T1000 (cell line): ENCODE results near the gene SP110.
"Not testable (repeated sequence)": the region's sequence is repeated elsewhere in the genome, so short reads cannot be mapped to it uniquely, and the experiment has no call there.

ENCODE experiments used
- DNase-seq: peaks from one replicate; lab custom pipeline; 2025; ENCODE audit warnings: mixed read lengths; lab: John Stamatoyannopoulos, UW

Gene SP110

GRCh38 chr2:230219419-230220331, at the start of gene SP110:
SP110 (minus strand) TSS chr2:230219984; CDS start chr2:230216927, 3,057 bp downstream.
- DNase-seq: peak; percentile 78

- no peak for DNase-seq
Observed at GRCh38 chr2:230268606-230269243, 48.9 kb upstream of the SP110 start.

GRCh38 chr2:230267556-230267955, 47.8 kb upstream of the SP110 start:
- DNase-seq: no peak

- no peak for DNase-seq
Observed at GRCh38 chr2:230267059-230267458, 47.3 kb upstream of the SP110 start.

- no peak for DNase-seq
Observed at GRCh38 chr2:230266638-230267037, 46.9 kb upstream of the SP110 start.

GRCh38 chr2:230264945-230265344, 45.2 kb upstream of the SP110 start:
- DNase-seq: not testable (repeated sequence)

- DNase-seq: no peak
Observed at GRCh38 chr2:230262246-230262645, 42.5 kb upstream of the SP110 start.

- no peak for DNase-seq
Observed at GRCh38 chr2:230258483-230258882, 38.7 kb upstream of the SP110 start.

GRCh38 chr2:230256733-230257332, 37.0 kb upstream of the SP110 start:
- no peak for DNase-seq

GRCh38 chr2:230254152-230254881, 34.5 kb upstream of the SP110 start:
- no peak for DNase-seq

GRCh38 chr2:230250231-230250630, 30.4 kb upstream of the SP110 start:
- DNase-seq: no peak

- no peak for DNase-seq
Observed at GRCh38 chr2:230246206-230246605, 26.4 kb upstream of the SP110 start.

GRCh38 chr2:230244211-230244610, 24.4 kb upstream of the SP110 start:
- no peak for DNase-seq

- no peak for DNase-seq
Observed at GRCh38 chr2:230234845-230235244, 15.1 kb upstream of the SP110 start.

- no peak for DNase-seq
Observed at GRCh38 chr2:230234122-230234722, 14.4 kb upstream of the SP110 start.

GRCh38 chr2:230231251-230231650, 11.5 kb upstream of the SP110 start:
- DNase-seq: no peak

- no peak for DNase-seq
Observed at GRCh38 chr2:230230496-230231200, 10.9 kb upstream of the SP110 start.

GRCh38 chr2:230230087-230230486, 10.3 kb upstream of the SP110 start:
- peak; percentile 50 for DNase-seq

GRCh38 chr2:230227216-230227615, 7.4 kb upstream of the SP110 start:
- no peak for DNase-seq

- no peak for DNase-seq
Observed at GRCh38 chr2:230226051-230226551, 6.3 kb upstream of the SP110 start.

GRCh38 chr2:230225486-230225885, 5.7 kb upstream of the SP110 start, which contains the start of gene SP140:
SP140 (plus strand) TSS chr2:230225736; CDS start chr2:230225845, 109 bp downstream.
- no peak for DNase-seq
